OCI-LY1 (cell line): ENCODE measurements around the gene CENPL.

Experiments used
- H2AFZ ChIP-seq: fragments of 200-600 bp; sonication (generic), shearing (Covaris generic); 2 replicates; pipeline ENCODE4 v1.6.0; 2014; ENCODE audit warnings: antibody characterized with exemption, mild to moderate bottlenecking, low read length
- H3F3A ChIP-seq: fragments of 200-600 bp; sonication (generic), shearing (Covaris generic); 2 replicates; pipeline ENCODE4 v1.6.0; 2014; ENCODE audit warnings: mild to moderate bottlenecking, antibody characterized with exemption, low read length, moderate library complexity; ENCODE audit not compliant: insufficient read depth
- H3K27ac ChIP-seq: fragments of 200-600 bp; sonication (generic); 2 replicates; pipeline ENCODE4 v1.5.1; 2014; ENCODE audit warnings: low read length, mixed run types, mild to moderate bottlenecking, low read depth; ENCODE audit not compliant: poor library complexity, severe bottlenecking
- H3K27me3 ChIP-seq: fragments of 200-600 bp; sonication (generic); 2 replicates; pipeline ENCODE4 v1.6.0; 2014; ENCODE audit warnings: antibody characterized with exemption, mild to moderate bottlenecking, low read length, moderate library complexity; ENCODE audit not compliant: insufficient read depth
- H3K36me3 ChIP-seq: fragments of 200-600 bp; sonication (generic); 2 replicates; pipeline ENCODE4 v1.6.1; 2014; ENCODE audit warnings: mild to moderate bottlenecking, antibody characterized with exemption, low read length, moderate library complexity, mixed read lengths; ENCODE audit not compliant: insufficient read depth
- H3K4me1 ChIP-seq: fragments of 200-600 bp; sonication (generic); 2 replicates; pipeline ENCODE4 v1.5.1; 2014; ENCODE audit warnings: mild to moderate bottlenecking, low read length, moderate library complexity; ENCODE audit not compliant: insufficient read depth, severe bottlenecking
- H3K4me2 ChIP-seq: fragments of 200-600 bp; sonication (generic), shearing (Covaris generic); 2 replicates; pipeline ENCODE4 v1.6.1; 2014; ENCODE audit warnings: low read length
- H3K4me3 ChIP-seq: fragments of 200-600 bp; sonication (generic); 2 replicates; pipeline ENCODE4 v1.5.1; 2014; ENCODE audit warnings: low read length, low read depth, mild to moderate bottlenecking, mixed read lengths; ENCODE audit not compliant: poor library complexity, severe bottlenecking
- H3K79me2 ChIP-seq: fragments of 200-600 bp; shearing (Covaris generic); 2 replicates; pipeline ENCODE4 v1.6.1; 2016; ENCODE audit warnings: mixed run types, low read length, mixed read lengths; ENCODE audit not compliant: insufficient read depth
- H3K9ac ChIP-seq: fragments of 200-600 bp; sonication (generic), shearing (Covaris generic); 2 replicates; pipeline ENCODE4 v1.6.1; 2014; ENCODE audit warnings: mild to moderate bottlenecking, low read length, mixed read lengths
- H3K9me2 ChIP-seq: fragments of 200-600 bp; sonication (generic), shearing (Covaris generic); 2 replicates; pipeline ENCODE4 v1.6.1; 2014; ENCODE audit warnings: low read depth, mild to moderate bottlenecking, low read length, mixed read lengths
- H3K9me3 ChIP-seq: fragments of 200-600 bp; shearing (Covaris generic); 2 replicates; pipeline ENCODE4 v1.6.1; 2014; ENCODE audit warnings: low read length, mixed read lengths
- H4K20me1 ChIP-seq: fragments of 200-600 bp; sonication (generic), shearing (Covaris generic); 2 replicates; pipeline ENCODE4 v1.6.0; 2016; ENCODE audit warnings: mild to moderate bottlenecking, low read length; ENCODE audit not compliant: insufficient read depth
- EZH2 ChIP-seq: fragments of 200-600 bp; sonication (generic), shearing (Covaris generic); IDR thresholded peaks from 2 replicates; pipeline ENCODE4 v1.8.0; 2017; ENCODE audit warnings: borderline replicate concordance, mixed run types, mild to moderate bottlenecking, antibody characterized with exemption, low read length, moderate library complexity, mixed read lengths
- TF ChIP-seq, protein P1 (sequence below): fragments of 200-600 bp; sonication (generic), shearing (Covaris generic); IDR thresholded peaks from 2 replicates; pipeline ENCODE4 v1.5.1; 2017; ENCODE audit warnings: mild to moderate bottlenecking, antibody characterized with exemption, low read length, moderate library complexity, mixed read lengths

CENPL gene

DNA sequence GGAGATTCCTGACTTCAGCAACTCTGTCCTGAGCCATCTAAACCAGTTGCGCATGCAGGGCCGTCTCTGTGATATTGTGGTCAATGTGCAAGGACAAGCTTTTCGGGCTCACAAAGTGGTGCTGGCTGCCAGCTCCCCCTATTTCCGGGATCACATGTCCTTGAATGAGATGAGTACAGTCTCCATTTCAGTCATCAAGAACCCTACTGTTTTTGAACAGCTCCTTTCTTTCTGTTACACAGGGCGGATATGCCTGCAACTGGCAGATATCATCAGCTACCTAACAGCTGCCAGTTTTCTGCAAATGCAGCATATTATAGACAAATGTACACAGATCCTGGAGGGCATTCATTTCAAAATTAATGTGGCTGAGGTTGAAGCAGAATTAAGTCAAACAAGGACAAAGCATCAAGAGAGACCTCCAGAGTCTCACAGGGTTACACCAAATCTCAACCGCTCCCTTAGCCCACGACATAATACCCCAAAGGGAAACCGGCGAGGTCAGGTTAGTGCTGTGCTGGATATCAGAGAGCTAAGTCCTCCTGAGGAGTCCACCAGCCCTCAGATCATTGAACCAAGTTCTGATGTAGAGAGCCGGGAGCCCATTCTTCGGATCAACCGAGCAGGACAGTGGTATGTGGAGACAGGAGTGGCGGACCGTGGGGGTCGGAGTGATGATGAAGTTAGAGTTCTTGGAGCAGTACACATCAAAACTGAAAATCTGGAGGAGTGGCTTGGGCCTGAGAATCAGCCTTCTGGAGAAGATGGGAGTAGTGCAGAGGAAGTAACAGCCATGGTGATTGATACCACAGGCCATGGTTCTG, 45.8 kb upstream of the CENPL start:
- H4K20me1 ChIP-seq: no peaks in the 10 kb centered on the region
- peaks cover 21% of the 10 kb centered on the region for H3K79me2 ChIP-seq
- TF ChIP-seq EZH2: no peak
- TF ChIP-seq, protein P1, sequence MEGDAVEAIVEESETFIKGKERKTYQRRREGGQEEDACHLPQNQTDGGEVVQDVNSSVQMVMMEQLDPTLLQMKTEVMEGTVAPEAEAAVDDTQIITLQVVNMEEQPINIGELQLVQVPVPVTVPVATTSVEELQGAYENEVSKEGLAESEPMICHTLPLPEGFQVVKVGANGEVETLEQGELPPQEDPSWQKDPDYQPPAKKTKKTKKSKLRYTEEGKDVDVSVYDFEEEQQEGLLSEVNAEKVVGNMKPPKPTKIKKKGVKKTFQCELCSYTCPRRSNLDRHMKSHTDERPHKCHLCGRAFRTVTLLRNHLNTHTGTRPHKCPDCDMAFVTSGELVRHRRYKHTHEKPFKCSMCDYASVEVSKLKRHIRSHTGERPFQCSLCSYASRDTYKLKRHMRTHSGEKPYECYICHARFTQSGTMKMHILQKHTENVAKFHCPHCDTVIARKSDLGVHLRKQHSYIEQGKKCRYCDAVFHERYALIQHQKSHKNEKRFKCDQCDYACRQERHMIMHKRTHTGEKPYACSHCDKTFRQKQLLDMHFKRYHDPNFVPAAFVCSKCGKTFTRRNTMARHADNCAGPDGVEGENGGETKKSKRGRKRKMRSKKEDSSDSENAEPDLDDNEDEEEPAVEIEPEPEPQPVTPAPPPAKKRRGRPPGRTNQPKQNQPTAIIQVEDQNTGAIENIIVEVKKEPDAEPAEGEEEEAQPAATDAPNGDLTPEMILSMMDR: no peak
- peaks cover 46% of the 10 kb centered on the region for H3K4me1 ChIP-seq
- no peaks in the 10 kb centered on the region for H3K9me2 ChIP-seq
- no peaks in the 10 kb centered on the region for H3K27me3 ChIP-seq
- peak overlapping the region; percentile 85 for H3K27ac ChIP-seq
- peaks cover 13% of the 10 kb centered on the region; the same call in 1 of the 2 replicates for H3F3A ChIP-seq
- H3K4me3 ChIP-seq: peak overlapping the region; percentile 90
- H3K9ac ChIP-seq: peak overlapping the region; percentile 77; the same call in 1 of the 2 replicates
- peaks cover 37% of the 10 kb centered on the region for H3K36me3 ChIP-seq
- H3K4me2 ChIP-seq: peak overlapping the region; percentile 97
- H2AFZ ChIP-seq: no peak overlapping the region
- H3K9me3 ChIP-seq: no peaks in the 10 kb centered on the region

DNA sequence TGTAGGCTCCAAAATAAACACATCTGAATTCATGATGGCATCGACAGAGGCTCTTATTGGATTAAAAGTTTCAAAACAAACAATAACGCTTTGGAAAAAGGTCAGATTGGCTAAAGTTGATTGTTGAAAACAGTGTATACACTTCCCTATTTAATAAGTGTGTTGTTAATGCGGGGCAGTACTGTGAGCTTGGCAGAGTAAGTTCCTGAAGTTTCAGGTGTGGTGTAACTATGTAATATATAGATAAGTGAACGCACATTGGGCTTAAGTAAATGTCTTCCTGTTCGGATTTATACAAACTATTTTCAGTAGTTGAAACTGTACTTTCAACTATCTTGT, 44.3 kb upstream of the CENPL start:
- H2AFZ ChIP-seq: no peak overlapping the region
- peak overlapping the region; percentile 97 for H3K4me2 ChIP-seq
- no peaks in the 10 kb centered on the region for H4K20me1 ChIP-seq
- no peaks in the 10 kb centered on the region for H3K9me2 ChIP-seq
- H3F3A ChIP-seq: peaks cover 22% of the 10 kb centered on the region; the same call in 1 of the 2 replicates
- H3K9ac ChIP-seq: peak overlapping the region; percentile 77
- peak overlapping the region; percentile 85 for H3K27ac ChIP-seq
- H3K9me3 ChIP-seq: no peaks in the 10 kb centered on the region
- TF ChIP-seq, protein P1: no peak
- TF ChIP-seq EZH2: no peak
- peak overlapping the region; percentile 90 for H3K4me3 ChIP-seq
- H3K4me1 ChIP-seq: peaks cover 61% of the 10 kb centered on the region
- H3K36me3 ChIP-seq: peaks cover 46% of the 10 kb centered on the region
- no peaks in the 10 kb centered on the region for H3K27me3 ChIP-seq
- H3K79me2 ChIP-seq: peaks cover 21% of the 10 kb centered on the region

DNA sequence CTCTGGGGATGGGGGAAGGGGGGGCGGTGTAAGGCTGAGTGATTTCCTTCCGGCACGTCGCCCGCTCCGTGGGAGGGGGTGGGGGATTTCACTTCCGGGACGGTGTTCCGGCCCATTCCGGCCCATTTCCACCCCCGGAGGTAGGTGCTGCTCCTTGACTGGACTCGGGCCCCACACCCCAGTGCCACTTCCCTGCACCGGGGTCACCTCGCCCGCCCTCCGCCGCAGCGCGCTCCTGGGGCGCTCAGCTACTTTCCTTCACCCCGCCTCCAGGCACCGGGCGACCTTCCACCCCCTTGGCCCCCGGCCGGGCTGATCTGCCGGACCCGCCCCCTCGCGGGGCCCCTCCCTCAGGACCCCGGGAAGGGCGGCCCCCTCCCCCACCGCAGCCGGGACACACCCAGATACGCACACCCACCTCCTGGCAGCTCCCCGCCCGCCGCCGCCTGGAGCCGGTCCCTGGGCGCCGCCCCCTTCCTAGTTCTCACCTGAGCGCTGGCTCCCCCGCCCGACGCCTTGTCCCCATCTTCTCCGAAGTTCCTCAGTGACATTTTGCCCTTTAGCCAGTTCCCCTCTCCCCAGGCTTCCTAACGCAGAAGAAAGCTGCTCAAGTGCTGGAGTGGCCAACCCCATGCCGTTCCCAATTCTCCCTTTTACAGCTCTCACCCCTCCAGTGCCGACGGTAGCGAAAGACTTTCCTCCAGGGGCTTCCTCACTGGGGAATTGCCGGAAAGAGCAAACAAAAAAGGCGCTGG, 43.8 kb upstream of the CENPL start, which contains the start of gene ZBTB37:
TSS of gene ZBTB37 (plus strand) at position 115 of the 755 bp plus-strand sequence. CDS start 1,846 bp downstream, outside the sequence.
- Histone ChIP-seq H4K20me1 (no peaks in the 10 kb centered on the region), H3K4me3 (peak within 1 kb of the TSS; percentile 90), H3K9me2 (no peaks in the 10 kb centered on the region), H3K4me2 (peak within 1 kb of the TSS; percentile 97), H3K27me3 (no peaks in the 10 kb centered on the region), H3F3A (peaks cover 28% of the 10 kb centered on the region; the same call in 1 of the 2 replicates), H2AFZ (no peak within 1 kb of the TSS), H3K79me2 (peaks cover 21% of the 10 kb centered on the region), H3K36me3 (peaks cover 47% of the 10 kb centered on the region), H3K4me1 (peaks cover 64% of the 10 kb centered on the region), H3K9ac (peak within 1 kb of the TSS; percentile 87), H3K27ac (peak within 1 kb of the TSS; percentile 85), H3K9me3 (no peaks in the 10 kb centered on the region)
- TF ChIP-seq, protein P1: peak; percentile 11; the same call in 1 of the 2 replicates
- TF ChIP-seq EZH2: no peak
